ENCODE measurements around the gene MFSD6. TPM values are rescaled to one million over a fixed set of nuclear protein-coding genes. Genes with fewer than 3 reads are reported as not detected.

MFSD6 gene
- polyA plus RNA-seq, 3 donors = 8.8 to 15.7 (median 12.9) TPM

DNA sequence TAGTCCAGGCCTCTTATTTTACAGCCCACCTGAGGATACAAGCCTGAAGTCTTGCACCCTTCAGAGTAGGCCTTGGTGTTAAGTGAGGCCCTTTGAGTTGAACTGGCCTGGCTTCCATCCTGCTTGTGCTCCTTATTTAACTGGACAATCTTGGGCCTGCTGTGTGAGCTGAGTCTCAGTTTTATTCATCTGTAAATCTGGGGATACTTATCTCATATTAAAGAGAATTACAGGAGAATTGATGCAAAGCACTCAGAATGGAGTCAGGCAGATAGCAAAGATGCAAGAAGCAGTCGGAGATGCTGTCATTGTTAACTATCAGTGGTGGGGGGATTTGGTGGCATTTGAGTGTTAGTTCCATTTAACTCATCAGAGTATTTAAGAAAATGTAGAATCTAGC, 36.8 kb downstream of the MFSD6 start:
- Histone ChIP-seq H3K4me2 (replicated peaks; ENCODE audit: extremely low read depth, low read length, poor library complexity, severe bottlenecking) (no peak overlapping the region), H3K27me3 (ENCODE audit: control insufficient read depth in 2 of 2, insufficient read depth in 2 of 2, low read length in 2 of 2) (no peaks in the 10 kb centered on the region), H2AFZ (ENCODE audit: insufficient read depth, low read depth, low read length, poor library complexity, severe bottlenecking) (no peak overlapping the region), H3K79me2 (ENCODE audit: insufficient read depth, low read length) (peaks cover 76% of the 10 kb centered on the region), H3K9ac (ENCODE audit: insufficient read depth, low read length, poor library complexity, severe bottlenecking) (no peak overlapping the region), H3K9me3 (replicated peaks in 1 of 2; ENCODE audit: control insufficient read depth in 1 of 2, insufficient read depth in 1 of 2, low read length in 2 of 2) (no peaks in the 10 kb centered on the region), H3K4me3 (replicated peaks in 1 of 3; ENCODE audit: low read depth in 2 of 3, low read length in 3 of 3) (no peak overlapping the region), H3K27ac (ENCODE audit: low read depth in 1 of 2, low read length in 2 of 2) (no peak overlapping the region), H3K36me3 (replicated peaks in 1 of 2; ENCODE audit: control insufficient read depth in 1 of 2, insufficient read depth in 2 of 2, low read length in 2 of 2) (peaks cover 0 to 27% of the 10 kb centered on the region in 2 donors), H4K20me1 (ENCODE audit: insufficient read depth, low read length) (peaks cover 56% of the 10 kb centered on the region), H3K4me1 (ENCODE audit: control insufficient read depth in 1 of 2, insufficient read depth in 2 of 2, low read length in 2 of 2) (no peaks in the 10 kb centered on the region)
- WGBS (ENCODE audit: insufficient coverage) = no CpG with 5 or more reads among the region's 1 CpG
- H3K27ac Mint-ChIP-seq = no peak overlapping the region
- TF ChIP-seq, protein P1, sequence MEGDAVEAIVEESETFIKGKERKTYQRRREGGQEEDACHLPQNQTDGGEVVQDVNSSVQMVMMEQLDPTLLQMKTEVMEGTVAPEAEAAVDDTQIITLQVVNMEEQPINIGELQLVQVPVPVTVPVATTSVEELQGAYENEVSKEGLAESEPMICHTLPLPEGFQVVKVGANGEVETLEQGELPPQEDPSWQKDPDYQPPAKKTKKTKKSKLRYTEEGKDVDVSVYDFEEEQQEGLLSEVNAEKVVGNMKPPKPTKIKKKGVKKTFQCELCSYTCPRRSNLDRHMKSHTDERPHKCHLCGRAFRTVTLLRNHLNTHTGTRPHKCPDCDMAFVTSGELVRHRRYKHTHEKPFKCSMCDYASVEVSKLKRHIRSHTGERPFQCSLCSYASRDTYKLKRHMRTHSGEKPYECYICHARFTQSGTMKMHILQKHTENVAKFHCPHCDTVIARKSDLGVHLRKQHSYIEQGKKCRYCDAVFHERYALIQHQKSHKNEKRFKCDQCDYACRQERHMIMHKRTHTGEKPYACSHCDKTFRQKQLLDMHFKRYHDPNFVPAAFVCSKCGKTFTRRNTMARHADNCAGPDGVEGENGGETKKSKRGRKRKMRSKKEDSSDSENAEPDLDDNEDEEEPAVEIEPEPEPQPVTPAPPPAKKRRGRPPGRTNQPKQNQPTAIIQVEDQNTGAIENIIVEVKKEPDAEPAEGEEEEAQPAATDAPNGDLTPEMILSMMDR (IDR thresholded peaks at IDR 0.05) = no peak
- no peaks in the 10 kb centered on the region for H3K27me3 Mint-ChIP-seq (ENCODE audit: low read depth in 3 of 3)
- H3K4me1 Mint-ChIP-seq = peaks cover 4% of the 10 kb centered on the region
- intact Hi-C loops (cut with micrococcal nuclease) = no loop called here
- DNase-seq = no peak
- H3K4me3 Mint-ChIP-seq = no peak overlapping the region
- peaks cover 3 to 9% of the 10 kb centered on the region in 2 donors for H3K36me3 Mint-ChIP-seq
- H3K9me3 Mint-ChIP-seq = peaks cover 0 to 2% (median 0%) of the 10 kb centered on the region in 7 donors

DNA sequence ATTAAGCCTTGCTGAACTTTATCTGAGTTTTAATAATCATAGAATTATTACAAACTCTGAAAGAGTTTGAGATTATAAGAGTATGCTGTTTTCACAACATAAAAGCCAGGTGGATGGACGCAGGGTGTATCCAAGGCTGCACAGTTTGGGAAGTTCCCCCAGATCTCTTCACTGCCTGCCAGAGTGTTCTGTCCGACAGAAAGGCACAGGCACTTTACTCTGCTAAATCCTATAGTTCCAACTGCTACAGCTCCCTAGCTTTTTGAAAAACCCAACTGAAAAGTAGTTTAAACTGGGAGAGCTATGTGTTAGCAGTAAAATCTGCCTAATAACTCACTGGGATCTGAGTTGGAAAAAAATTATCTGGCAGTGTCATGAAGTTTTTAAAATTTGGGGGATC, 38.0 kb downstream of the MFSD6 start:
- H3K27ac ChIP-seq (ENCODE audit: low read depth in 1 of 2, low read length in 2 of 2) = no peak overlapping the region
- Mint-ChIP-seq H3K27me3 (ENCODE audit: low read depth in 3 of 3) (no peaks in the 10 kb centered on the region), H3K4me3 (no peak overlapping the region), H3K27ac (no peak overlapping the region), H3K9me3 (peaks cover 0 to 2% (median 0%) of the 10 kb centered on the region in 7 donors), H3K36me3 (peaks cover 3 to 7% of the 10 kb centered on the region in 2 donors), H3K4me1 (peaks cover 4% of the 10 kb centered on the region)
- no CpG with 5 or more reads among the region's 2 CpGs for WGBS (ENCODE audit: insufficient coverage)
- no peaks in the 10 kb centered on the region for H3K9me3 ChIP-seq (replicated peaks in 1 of 2; ENCODE audit: control insufficient read depth in 1 of 2, insufficient read depth in 1 of 2, low read length in 2 of 2)
- no peaks in the 10 kb centered on the region for H3K4me1 ChIP-seq (ENCODE audit: control insufficient read depth in 1 of 2, insufficient read depth in 2 of 2, low read length in 2 of 2)
- intact Hi-C loops (cut with micrococcal nuclease) = no loop called here
- peaks cover 55% of the 10 kb centered on the region for H4K20me1 ChIP-seq (ENCODE audit: insufficient read depth, low read length)
- H3K4me3 ChIP-seq (replicated peaks in 1 of 3; ENCODE audit: low read depth in 2 of 3, low read length in 3 of 3) = no peak overlapping the region
- no peak overlapping the region for H3K9ac ChIP-seq (ENCODE audit: insufficient read depth, low read length, poor library complexity, severe bottlenecking)
- no peak overlapping the region for H2AFZ ChIP-seq (ENCODE audit: insufficient read depth, low read depth, low read length, poor library complexity, severe bottlenecking)
- H3K27me3 ChIP-seq (ENCODE audit: control insufficient read depth in 2 of 2, insufficient read depth in 2 of 2, low read length in 2 of 2) = no peaks in the 10 kb centered on the region
- peaks cover 0 to 20% of the 10 kb centered on the region in 2 donors for H3K36me3 ChIP-seq (replicated peaks in 1 of 2; ENCODE audit: control insufficient read depth in 1 of 2, insufficient read depth in 2 of 2, low read length in 2 of 2)
- H3K4me2 ChIP-seq (replicated peaks; ENCODE audit: extremely low read depth, low read length, poor library complexity, severe bottlenecking) = no peak overlapping the region
- TF ChIP-seq, protein P1 (IDR thresholded peaks at IDR 0.05) = no peak
- H3K79me2 ChIP-seq (ENCODE audit: insufficient read depth, low read length) = peaks cover 68% of the 10 kb centered on the region
- no peak for DNase-seq
